GM23248 (cell line): ENCODE data around the gene CAMK1D. TPM values are rescaled to one million over a fixed set of nuclear protein-coding genes. Genes with fewer than 3 reads are reported as not detected.

ENCODE experiments used
- DNase-seq: peaks from one replicate; pipeline ENCODE4 v3.0.0-alpha.2; 2015
- H2AFZ ChIP-seq: fragments of 200-600 bp; sonication (generic); 2 replicates; pipeline ENCODE4 v1.6.1; 2016; ENCODE audit warnings: antibody characterized with exemption
- H3F3A ChIP-seq: fragments of 200-600 bp; sonication (generic); 2 replicates; pipeline ENCODE4 v1.6.1; 2016; ENCODE audit warnings: mild to moderate bottlenecking, antibody characterized with exemption, mixed run types; ENCODE audit not compliant: insufficient read depth
- H3K27ac ChIP-seq: fragments of 200-600 bp; sonication (generic); 2 replicates; pipeline ENCODE4 v1.5.1; 2016; ENCODE audit warnings: mild to moderate bottlenecking
- H3K27me3 ChIP-seq: fragments of 200-600 bp; sonication (generic); replicated peaks from 2 replicates; pipeline ENCODE4 v1.6.1; 2016; ENCODE audit warnings: mild to moderate bottlenecking; ENCODE audit not compliant: insufficient read depth
- H3K36me3 ChIP-seq: fragments of 200-600 bp; sonication (generic); 2 replicates; pipeline ENCODE4 v1.6.1; 2016; ENCODE audit warnings: low read depth, mild to moderate bottlenecking
- H3K4me1 ChIP-seq: fragments of 200-600 bp; sonication (generic); 2 replicates; pipeline ENCODE4 v1.6.1; 2016; ENCODE audit warnings: mild to moderate bottlenecking; ENCODE audit not compliant: insufficient read depth
- H3K4me2 ChIP-seq: fragments of 200-600 bp; sonication (generic); one replicate; pipeline ENCODE4 v1.6.1; 2016; ENCODE audit warnings: mild to moderate bottlenecking; ENCODE audit not compliant: unreplicated experiment
- H3K4me3 ChIP-seq: fragments of 200-600 bp; sonication (generic); 2 replicates; pipeline ENCODE4 v1.5.1; 2016; ENCODE audit warnings: mild to moderate bottlenecking
- H3K79me2 ChIP-seq: fragments of 200-600 bp; sonication (generic); 2 replicates; pipeline ENCODE4 v1.6.1; 2016; ENCODE audit warnings: mild to moderate bottlenecking; ENCODE audit not compliant: insufficient read depth
- H3K9ac ChIP-seq: fragments of 200-600 bp; sonication (generic); 2 replicates; pipeline ENCODE4 v1.6.1; 2016; ENCODE audit warnings: mild to moderate bottlenecking
- H3K9me2 ChIP-seq: fragments of 200-600 bp; sonication (generic); 2 replicates; pipeline ENCODE4 v1.6.1; 2016; ENCODE audit warnings: mixed run types, mild to moderate bottlenecking, moderate library complexity; ENCODE audit not compliant: insufficient read depth
- H3K9me3 ChIP-seq: fragments of 200-600 bp; sonication (generic); one replicate; pipeline ENCODE4 v1.6.1; 2017; ENCODE audit warnings: low read depth
- H4K20me1 ChIP-seq: fragments of 200-600 bp; sonication (generic); 2 replicates; pipeline ENCODE4 v1.6.0; 2016; ENCODE audit not compliant: insufficient read depth
- EZH2 ChIP-seq: fragments of 200-600 bp; sonication (generic); IDR thresholded peaks from 2 replicates; pipeline ENCODE4 v1.6.1; 2018; ENCODE audit warnings: antibody characterized with exemption, mild to moderate bottlenecking; ENCODE audit not compliant: insufficient read depth, poor library complexity, severe bottlenecking
- EZH2phosphoT487 ChIP-seq: fragments of 200-600 bp; sonication (generic); IDR thresholded peaks from 2 replicates; pipeline ENCODE4 v1.6.1; 2018; ENCODE audit warnings: antibody characterized with exemption, moderate library complexity, mild to moderate bottlenecking, low read depth; ENCODE audit not compliant: insufficient read depth
- WGBS, 2 experiments: methylation state at CpG; one replicate each; pipeline ENCODE4 v1.1.6; 2015 to 2017; ENCODE audit warnings: low lambda C conversion rate in 2 of 2, low coverage in 1 of 2; ENCODE audit errors: missing lambda C conversion rate in 2 of 2; 5-methylcytosine and 5-hydroxymethylcytosine counted together
- in situ Hi-C: fragments of 300-500 bp; cut with MboI; formaldehyde crosslinking; loops from 2 replicates; pipeline ENCODE4 v1.15.0; 2020
- polyA plus RNA-seq: library from polyadenylated mRNA; unstranded; fragments of >200 nt; fragmentation: Nextera tagmentation; extraction: Ambion mirVana; gene quantifications from 2 replicates; pipeline ENCODE4 v1.2.1, GENCODE V29; 2016
- total RNA-seq: library from RNA; depleted of rRNA; stranded (reverse); fragments of >200 nt; shearing (Covaris generic); gene quantifications from 2 replicates; pipeline ENCODE4 v1.2.3, GENCODE V29; 2014

Gene CAMK1D
- total and polyA plus RNA-seq, 2 experiments from 2014 or later: 0.22 to 0.55 TPM

- Histone ChIP-seq H3K79me2 (no peaks in the 10 kb centered on the region), H3K27me3 (no peaks in the 10 kb centered on the region; the same call in 1 of the 2 replicates), H2AFZ (no peak overlapping the region), H3K9me2 (no peaks in the 10 kb centered on the region), H3K27ac (no peak overlapping the region), H3K9me3 (no peaks in the 10 kb centered on the region), H3K4me1 (no peaks in the 10 kb centered on the region), H4K20me1 (no peaks in the 10 kb centered on the region), H3K36me3 (no peaks in the 10 kb centered on the region), H3K4me3 (no peak overlapping the region), H3F3A (no peaks in the 10 kb centered on the region), H3K9ac (no peak overlapping the region), H3K4me2 (no peak overlapping the region)
- TF ChIP-seq EZH2phosphoT487 (no peak), EZH2 (no peak)
- 40 to 45% methylated on average over 9 of the region's 9 CpGs for WGBS, 2 experiments
- in situ Hi-C loops: no loop called here
- DNase-seq: no peak
Observed at GRCh38 chr10:12838366-12838765, 489.0 kb downstream of the CAMK1D start.

- Histone ChIP-seq H3K4me1 (no peaks in the 10 kb centered on the region), H3K79me2 (no peaks in the 10 kb centered on the region), H3F3A (no peaks in the 10 kb centered on the region), H2AFZ (no peak overlapping the region), H3K27ac (no peak overlapping the region), H3K9me3 (no peaks in the 10 kb centered on the region), H3K4me2 (no peak overlapping the region), H3K36me3 (no peaks in the 10 kb centered on the region), H3K4me3 (no peak overlapping the region), H3K9ac (no peak overlapping the region), H4K20me1 (no peaks in the 10 kb centered on the region), H3K9me2 (no peaks in the 10 kb centered on the region), H3K27me3 (no peaks in the 10 kb centered on the region; the same call in 1 of the 2 replicates)
- DNase-seq: no peak
- 64 to 67% methylated on average over 27 of the region's 27 CpGs for WGBS, 2 experiments
- in situ Hi-C loops: no loop called here
- TF ChIP-seq EZH2phosphoT487 (no peak), EZH2 (no peak)
Observed at GRCh38 chr10:12838995-12839927, 489.9 kb downstream of the CAMK1D start.

- no peaks in the 10 kb centered on the region; the same call in 1 of the 2 replicates for H3K27me3 ChIP-seq
- H3K4me3 ChIP-seq: no peak overlapping the region
- H4K20me1 ChIP-seq: no peaks in the 10 kb centered on the region
- TF ChIP-seq EZH2phosphoT487: no peak
- no peak for TF ChIP-seq EZH2
- no peak overlapping the region for H3K9ac ChIP-seq
- peaks cover 1% of the 10 kb centered on the region; the same call in 1 of the 2 replicates for H3F3A ChIP-seq
- no peak overlapping the region for H2AFZ ChIP-seq
- H3K9me3 ChIP-seq: no peaks in the 10 kb centered on the region
- in situ Hi-C loops: no loop called here
- H3K27ac ChIP-seq: no peak overlapping the region
- no peak overlapping the region for H3K4me2 ChIP-seq
- 6 to 8% methylated on average over 9 of the region's 9 CpGs for WGBS, 2 experiments
- H3K79me2 ChIP-seq: no peaks in the 10 kb centered on the region
- no peaks in the 10 kb centered on the region for H3K9me2 ChIP-seq
- DNase-seq: no peak
- H3K4me1 ChIP-seq: peaks cover 4% of the 10 kb centered on the region; the same call in 1 of the 2 replicates
- no peaks in the 10 kb centered on the region for H3K36me3 ChIP-seq
Observed at GRCh38 chr10:12839941-12840611, 490.7 kb downstream of the CAMK1D start.

GRCh38 chr10:12841426-12841825, 492.1 kb downstream of the CAMK1D start:
- no peak for DNase-seq

More at GRCh38 chr10:12841426-12841825, 492.1 kb downstream of the CAMK1D start:
- Histone ChIP-seq H3K79me2 (no peaks in the 10 kb centered on the region), H3K9me3 (no peaks in the 10 kb centered on the region), H3K27me3 (no peaks in the 10 kb centered on the region; the same call in 1 of the 2 replicates), H3K4me1 (peaks cover 10% of the 10 kb centered on the region; the same call in 1 of the 2 replicates), H3F3A (peaks cover 7% of the 10 kb centered on the region; the same call in 1 of the 2 replicates), H3K4me2 (no peak overlapping the region), H4K20me1 (no peaks in the 10 kb centered on the region), H2AFZ (no peak overlapping the region), H3K36me3 (no peaks in the 10 kb centered on the region), H3K4me3 (no peak overlapping the region), H3K9me2 (no peaks in the 10 kb centered on the region), H3K9ac (no peak overlapping the region), H3K27ac (no peak overlapping the region)
- in situ Hi-C loops: no loop called here
- TF ChIP-seq EZH2 (no peak), EZH2phosphoT487 (no peak)
- WGBS, 2 experiments: 73 to 82% methylated on average over 10 of the region's 10 CpGs
